GM18499 (cell line): ENCODE results near the gene MPC2.
"Not testable (repeated sequence)": the region's sequence is repeated elsewhere in the genome, so short reads cannot be mapped to it uniquely, and the experiment has no call there.

ENCODE experiments used
- ATAC-seq: cut with Tn5 transposase; IDR thresholded peaks from one replicate; pipeline ENCODE4 v1.9.1; 2021; ENCODE audit warnings: moderate number of reproducible peaks; ENCODE audit not compliant: insufficient read depth, unreplicated experiment

Gene MPC2

GRCh38 chr1:167866739-167867414 is 70.0 kb downstream of the MPC2 start:
- ATAC-seq: not testable (repeated sequence)
